ENCODE data around the gene PDE4B.
A peak's percentile ranks its signal among the peaks of the same experiment; 100 is the strongest.
"Not testable (repeated sequence)": the region's sequence is repeated elsewhere in the genome, so short reads cannot be mapped to it uniquely, and the experiment has no call there.

The PDE4B gene

DNA sequence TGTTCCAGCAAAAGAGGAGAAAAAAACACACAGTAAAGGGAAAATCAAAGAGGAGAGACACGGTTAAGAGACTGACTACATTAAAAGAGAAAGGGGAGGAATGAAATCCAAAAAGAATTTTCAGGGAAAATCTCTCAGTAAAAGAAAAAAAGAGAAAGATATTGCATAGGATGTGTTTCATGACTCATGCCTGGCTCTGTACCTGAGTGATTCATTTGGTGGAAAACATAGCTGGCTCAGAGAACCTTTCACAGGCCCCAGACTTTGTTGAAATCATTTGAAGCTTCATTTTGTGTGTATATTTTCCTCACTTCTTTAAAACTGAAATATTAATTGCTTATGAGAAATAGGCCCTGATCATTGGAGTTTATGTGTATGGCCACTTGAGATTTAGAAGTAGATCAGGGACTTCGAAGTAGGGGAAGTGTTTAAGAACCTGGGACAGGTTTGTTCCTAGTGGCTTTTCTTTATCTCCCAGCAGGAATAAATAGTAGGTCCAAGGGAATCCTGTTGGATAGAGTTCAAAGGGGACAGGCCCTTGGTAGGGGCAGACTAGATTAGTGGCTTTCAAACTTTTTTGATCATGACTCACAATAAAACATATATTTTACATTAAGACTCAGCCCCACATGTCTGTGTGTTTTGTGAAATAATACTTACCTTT is 502.1 kb downstream of the PDE4B start:
- no peak for DNase-seq

GRCh38 chr1:66295803-66296202 is 503.1 kb downstream of the PDE4B start:
- no peak for DNase-seq

GRCh38 chr1:66296370-66296769 is 503.7 kb downstream of the PDE4B start:
- no peak for DNase-seq

- DNase-seq, result no peak
These were observed 504.3 kb downstream of the PDE4B start for GRCh38 chr1:66296951-66297350.

GRCh38 chr1:66298464-66298863 is 505.8 kb downstream of the PDE4B start:
- no peak for DNase-seq

GRCh38 chr1:66300280-66300971 is 507.7 kb downstream of the PDE4B start:
- DNase-seq, result no peak

DNA sequence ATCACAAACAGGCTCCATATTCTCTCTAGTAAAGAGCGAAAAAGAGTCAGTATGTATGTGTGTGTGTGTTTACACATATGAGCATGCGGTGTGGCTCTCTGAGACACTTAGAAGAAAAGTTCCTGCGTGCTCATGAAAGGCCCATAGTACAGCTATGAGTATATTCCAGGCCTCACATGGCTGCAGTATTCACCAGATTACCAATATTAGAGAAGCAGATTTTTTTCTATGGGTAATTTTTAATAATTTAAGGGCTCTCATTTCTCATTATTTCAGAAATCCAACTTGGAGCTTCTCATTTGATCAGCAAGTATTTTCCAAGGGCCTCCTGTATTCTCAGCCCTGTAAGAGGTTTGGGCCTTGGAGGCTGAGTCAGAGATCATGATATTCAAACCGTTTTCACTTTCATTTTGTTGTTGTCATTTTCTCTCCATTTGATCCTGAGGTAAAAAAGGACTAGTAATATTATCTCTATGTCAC is 508.3 kb downstream of the PDE4B start:
- DNase-seq, result no peak

DNA sequence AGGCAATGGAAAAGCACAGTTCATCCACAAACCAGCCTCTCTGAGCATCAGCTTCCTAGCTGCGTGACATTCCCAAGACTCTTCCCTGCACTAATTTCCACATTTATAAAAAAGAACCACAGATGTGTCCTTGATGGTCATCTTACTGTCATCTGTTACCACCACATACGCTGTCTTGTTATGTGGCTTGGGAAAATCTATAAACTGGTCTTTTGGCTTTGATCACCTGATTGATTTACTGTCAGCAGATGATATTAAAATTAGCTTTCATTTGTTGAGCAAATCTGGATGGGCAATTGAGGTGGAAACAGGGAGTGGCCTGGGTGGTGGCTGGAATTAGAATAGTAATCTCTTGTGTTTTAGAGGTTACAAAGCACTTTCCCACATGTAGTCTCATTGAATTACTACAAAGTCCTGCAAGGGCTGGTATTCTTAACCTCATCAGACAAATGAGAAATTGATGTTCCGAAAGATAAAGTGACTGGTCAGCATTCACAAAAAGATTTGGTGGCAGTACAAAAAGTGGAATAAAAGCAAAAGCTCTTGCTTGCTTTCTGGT is 509.6 kb downstream of the PDE4B start:
- DNase-seq, result peak; percentile 60

DNA sequence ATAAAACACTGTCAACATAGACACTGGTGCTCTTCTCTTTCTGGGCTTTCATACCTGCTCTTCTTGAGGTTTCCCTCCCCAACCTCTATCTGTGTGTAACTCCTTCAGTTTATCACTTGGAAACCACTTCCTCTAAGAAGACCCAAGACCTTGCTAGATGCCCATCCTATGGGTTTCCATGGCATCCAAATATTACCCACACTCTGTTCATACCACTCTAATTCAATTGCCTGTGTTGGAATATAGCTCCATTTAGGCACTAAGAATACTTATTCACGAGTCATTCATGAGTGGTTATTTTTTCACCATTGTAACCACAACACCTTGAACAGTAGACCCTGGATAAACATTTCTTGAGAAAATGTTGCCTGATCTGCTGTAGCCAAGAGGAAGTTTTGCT is 510.1 kb downstream of the PDE4B start:
- DNase-seq, result no peak

DNA sequence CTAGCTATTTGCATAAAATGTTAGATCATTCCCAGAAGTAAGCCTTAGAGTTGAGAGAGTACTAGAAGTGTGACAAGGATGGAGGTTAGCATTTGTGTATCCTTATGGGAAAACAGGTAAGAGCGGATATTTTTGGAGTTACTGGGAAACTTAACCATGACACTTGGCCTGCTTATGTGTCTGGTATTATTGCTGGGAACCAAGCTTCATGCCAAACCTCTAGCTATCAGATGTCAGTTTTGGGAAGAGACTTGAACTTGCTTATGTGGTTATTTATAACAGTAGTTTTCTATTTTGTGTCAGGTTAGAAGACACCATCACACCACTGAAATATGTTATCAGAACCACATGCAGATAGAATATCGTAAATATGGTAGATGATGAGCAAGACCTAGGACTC is 511.0 kb downstream of the PDE4B start:
- DNase-seq, result no peak

- no peak for DNase-seq
These were observed 511.4 kb downstream of the PDE4B start for GRCh38 chr1:66304128-66304527.

GRCh38 chr1:66305927-66306326 is 513.2 kb downstream of the PDE4B start:
- no peak for DNase-seq

DNA sequence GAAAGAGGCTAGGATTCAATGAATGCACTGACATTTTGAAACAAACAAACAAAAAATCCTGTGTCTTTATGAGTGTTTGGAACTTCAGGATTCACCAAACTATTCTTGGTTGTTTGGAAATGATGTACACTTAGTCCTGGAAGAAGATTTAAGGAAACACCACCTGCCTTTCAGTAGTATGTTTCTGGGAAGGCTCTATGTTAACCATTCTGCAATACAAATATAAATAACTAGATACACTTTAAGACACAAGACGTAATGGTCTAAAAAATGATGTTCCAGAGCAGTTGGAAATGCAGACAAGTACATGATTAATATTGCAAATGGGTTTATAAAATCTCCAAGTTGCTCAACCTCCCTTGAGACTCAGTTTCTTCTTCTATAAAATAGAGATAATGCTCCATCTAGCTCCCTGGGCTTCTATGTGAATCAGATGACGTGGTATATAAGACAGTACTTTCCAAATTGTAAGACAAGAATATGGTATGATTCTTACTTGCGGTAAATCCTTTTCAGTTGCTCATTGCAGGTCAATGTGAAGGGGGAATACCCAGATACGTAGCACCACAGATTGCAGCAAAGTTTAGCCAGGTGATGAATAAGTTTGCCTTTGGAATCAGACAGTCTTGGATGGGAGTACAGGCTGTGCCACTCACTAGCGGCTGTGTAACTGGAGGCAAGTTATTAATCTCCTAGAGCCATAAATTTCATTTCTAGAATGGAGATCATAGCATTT is 516.5 kb downstream of the PDE4B start:
- no peak for DNase-seq

DNA sequence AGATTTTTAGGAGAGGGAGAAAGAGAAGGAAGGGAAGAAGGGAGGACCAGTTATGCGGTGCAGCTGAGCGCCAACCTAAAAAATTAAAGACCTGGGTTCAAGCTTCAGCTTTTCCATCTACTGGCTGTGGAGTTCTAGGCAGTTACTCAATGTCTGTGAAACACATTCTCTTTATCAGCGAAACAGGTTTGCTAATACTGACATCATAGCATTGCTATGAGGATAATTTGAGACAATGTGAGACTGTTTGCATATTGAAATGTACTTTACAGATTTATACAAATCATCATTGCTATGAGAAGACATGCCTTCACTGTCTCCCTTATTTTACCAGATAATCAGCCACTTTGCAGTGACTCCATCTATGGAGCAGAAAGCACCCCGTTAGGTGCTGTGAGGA is 518.4 kb downstream of the PDE4B start:
- no peak for DNase-seq

DNA sequence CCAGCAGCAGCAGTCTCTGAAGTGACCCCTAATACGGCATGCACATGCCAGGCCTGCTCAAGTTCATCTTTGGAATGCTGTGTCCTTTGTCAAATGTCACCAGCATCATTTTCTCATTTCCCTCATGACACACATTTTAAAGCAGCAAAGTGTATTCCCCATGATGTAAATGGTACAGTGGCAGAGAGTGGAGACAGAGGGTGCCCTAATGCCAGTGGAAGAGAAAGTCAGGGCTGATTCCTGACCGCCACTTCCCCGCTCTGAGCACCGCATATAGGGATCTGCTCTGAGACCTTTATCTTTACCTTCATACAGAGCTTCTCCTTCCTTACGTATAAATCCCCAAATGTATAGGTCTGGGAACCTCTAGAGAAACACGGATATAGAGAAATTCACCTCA is 518.9 kb downstream of the PDE4B start:
- no peak for DNase-seq

DNA sequence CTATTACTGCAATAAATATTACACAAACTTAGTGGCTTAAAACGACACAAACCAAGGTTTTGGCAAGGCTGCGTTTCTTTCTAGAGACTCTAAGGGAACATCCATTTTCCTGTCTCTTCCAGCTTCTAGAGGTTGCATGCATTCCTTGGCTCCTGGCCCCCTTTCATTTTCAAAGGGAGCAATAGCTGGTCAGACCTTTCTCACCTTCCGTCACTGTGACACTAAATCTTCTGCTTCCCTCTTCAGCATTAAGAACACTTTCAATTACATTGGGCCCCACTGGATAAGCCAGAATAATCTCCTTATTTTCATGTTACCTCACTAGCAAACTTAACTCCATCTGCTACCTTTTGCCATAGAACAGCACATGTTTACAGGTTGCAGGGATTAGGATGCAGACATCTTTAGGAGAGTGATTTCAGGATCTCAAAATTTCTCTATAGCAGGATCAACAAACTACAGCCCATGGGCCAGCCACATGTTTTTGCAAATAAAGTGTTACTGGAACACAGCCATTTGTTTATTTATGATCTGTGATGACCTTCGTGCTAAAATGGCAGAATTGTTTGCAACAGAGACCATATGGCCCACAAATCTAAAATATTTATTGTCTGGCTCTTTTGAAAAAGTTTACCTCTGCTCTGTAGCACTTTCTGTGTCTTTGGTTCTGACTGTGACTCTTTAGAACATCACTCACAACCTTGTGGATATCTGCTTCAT is 519.7 kb downstream of the PDE4B start:
- DNase-seq, result no peak

- DNase-seq, result no peak
These were observed 520.7 kb downstream of the PDE4B start for GRCh38 chr1:66313429-66313828.

- DNase-seq, result no peak
These were observed 523.0 kb downstream of the PDE4B start for GRCh38 chr1:66315671-66316070.

- no peak for DNase-seq
These were observed 524.0 kb downstream of the PDE4B start for GRCh38 chr1:66316464-66317247.

GRCh38 chr1:66317248-66317515 is 524.5 kb downstream of the PDE4B start:
- no peak for DNase-seq

- DNase-seq, result no peak
These were observed 527.5 kb downstream of the PDE4B start for GRCh38 chr1:66320231-66320630.

GRCh38 chr1:66322462-66322861 is 529.8 kb downstream of the PDE4B start:
- not testable (repeated sequence) for DNase-seq

Measured in eye (tissue), 1 donor.